ENCODE measurements around the gene TLR10.
"Not testable (repeated sequence)": the region's sequence is repeated elsewhere in the genome, so short reads cannot be mapped to it uniquely, and the experiment has no call there.

Gene TLR10

GRCh38 chr4:38783109-38783460 lies 295 bp upstream of the TLR10 start:
- DNase-seq (no peak), ATAC-seq (no peak)
- H3K27ac Mint-ChIP-seq = no peak overlapping the region
- H3K9me3 Mint-ChIP-seq = no peaks in the 10 kb centered on the region
- no peaks in the 10 kb centered on the region for H3K27me3 Mint-ChIP-seq
- H3K4me1 Mint-ChIP-seq = no peaks in the 10 kb centered on the region
- H3K4me3 Mint-ChIP-seq = no peak overlapping the region

GRCh38 chr4:38781854-38782261 lies 932 bp downstream of the TLR10 start:
- H3K4me3 Mint-ChIP-seq = no peak overlapping the region
- DNase-seq (no peak), ATAC-seq (no peak)
- no peaks in the 10 kb centered on the region for H3K27me3 Mint-ChIP-seq
- peaks cover 0 to 5% of the 10 kb centered on the region in 2 donors for H3K9me3 Mint-ChIP-seq
- no peak overlapping the region for H3K27ac Mint-ChIP-seq
- no peaks in the 10 kb centered on the region for H3K4me1 Mint-ChIP-seq

GRCh38 chr4:38780833-38781484 lies 1.8 kb downstream of the TLR10 start:
- no peak overlapping the region for H3K27ac Mint-ChIP-seq
- ATAC-seq (no peak), DNase-seq (no peak)
- no peaks in the 10 kb centered on the region for H3K4me1 Mint-ChIP-seq
- no peak overlapping the region for H3K4me3 Mint-ChIP-seq
- peaks cover 0 to 7% of the 10 kb centered on the region in 2 donors for H3K9me3 Mint-ChIP-seq
- no peaks in the 10 kb centered on the region for H3K27me3 Mint-ChIP-seq

- Mint-ChIP-seq H3K9me3 (peaks cover 0 to 7% of the 10 kb centered on the region in 2 donors), H3K4me3 (no peak overlapping the region), H3K27ac (no peak overlapping the region), H3K4me1 (no peaks in the 10 kb centered on the region), H3K27me3 (no peaks in the 10 kb centered on the region)
- ATAC-seq = no peak
- no peak for DNase-seq
These were observed 3.0 kb downstream of the TLR10 start for GRCh38 chr4:38779790-38780189.

- not testable (repeated sequence) for ATAC-seq, H3K4me1 Mint-ChIP-seq, H3K4me3 Mint-ChIP-seq, H3K9me3 Mint-ChIP-seq, H3K27me3 Mint-ChIP-seq, DNase-seq, H3K27ac Mint-ChIP-seq
These were observed 4.9 kb downstream of the TLR10 start for GRCh38 chr4:38777925-38778324.

GRCh38 chr4:38775326-38775725 lies 7.5 kb downstream of the TLR10 start:
- Mint-ChIP-seq H3K4me1 (no peaks in the 10 kb centered on the region), H3K27ac (no peak overlapping the region), H3K27me3 (no peaks in the 10 kb centered on the region), H3K4me3 (no peak overlapping the region), H3K9me3 (peaks cover 0 to 7% of the 10 kb centered on the region in 2 donors)
- no peak for ATAC-seq
- no peak for DNase-seq

- Mint-ChIP-seq H3K4me3 (no peak overlapping the region), H3K27me3 (no peaks in the 10 kb centered on the region), H3K27ac (no peak overlapping the region), H3K9me3 (peaks cover 0 to 7% of the 10 kb centered on the region in 2 donors), H3K4me1 (no peaks in the 10 kb centered on the region)
- ATAC-seq (no peak), DNase-seq (no peak)
These were observed 8.4 kb downstream of the TLR10 start for GRCh38 chr4:38774181-38774955.

GRCh38 chr4:38770281-38770680 lies 12.5 kb downstream of the TLR10 start:
- ATAC-seq, H3K4me3 Mint-ChIP-seq: not testable (repeated sequence)

GRCh38 chr4:38769857-38770256 lies 12.9 kb downstream of the TLR10 start:
- DNase-seq (no peak), ATAC-seq (no peak)
- Mint-ChIP-seq H3K4me3 (no peak overlapping the region), H3K9me3 (peaks cover 9 to 24% of the 10 kb centered on the region in 2 donors), H3K27me3 (no peaks in the 10 kb centered on the region), H3K27ac (no peak overlapping the region), H3K4me1 (no peaks in the 10 kb centered on the region)

More at GRCh38 chr4:38770281-38770680, 12.5 kb downstream of the TLR10 start:
- DNase-seq, H3K27ac Mint-ChIP-seq, H3K4me1 Mint-ChIP-seq, H3K27me3 Mint-ChIP-seq: not testable (repeated sequence)
- peaks cover 9 to 24% of the 10 kb centered on the region in 2 donors for H3K9me3 Mint-ChIP-seq

GRCh38 chr4:38769441-38769840 lies 13.3 kb downstream of the TLR10 start:
- no peak for ATAC-seq
- DNase-seq = no peak
- H3K4me1 Mint-ChIP-seq = no peaks in the 10 kb centered on the region
- H3K9me3 Mint-ChIP-seq = peaks cover 9 to 24% of the 10 kb centered on the region in 2 donors
- no peak overlapping the region for H3K4me3 Mint-ChIP-seq
- H3K27me3 Mint-ChIP-seq = no peaks in the 10 kb centered on the region
- no peak overlapping the region for H3K27ac Mint-ChIP-seq

- Mint-ChIP-seq H3K4me3 (no peak overlapping the region), H3K4me1 (no peaks in the 10 kb centered on the region), H3K9me3 (peaks cover 9 to 24% of the 10 kb centered on the region in 2 donors), H3K27me3 (no peaks in the 10 kb centered on the region), H3K27ac (no peak overlapping the region)
- ATAC-seq = no peak
- no peak for DNase-seq
These were observed 13.8 kb downstream of the TLR10 start for GRCh38 chr4:38768968-38769394.

- peaks cover 9 to 24% of the 10 kb centered on the region in 2 donors for H3K9me3 Mint-ChIP-seq
- not testable (repeated sequence) for H3K27me3 Mint-ChIP-seq, H3K4me3 Mint-ChIP-seq, H3K27ac Mint-ChIP-seq, ATAC-seq, DNase-seq, H3K4me1 Mint-ChIP-seq
These were observed 15.8 kb downstream of the TLR10 start for GRCh38 chr4:38766940-38767339.

- no peak for ATAC-seq
- no peak overlapping the region for H3K4me3 Mint-ChIP-seq
- no peak for DNase-seq
- peaks cover 10% of the 10 kb centered on the region for H3K27me3 Mint-ChIP-seq
- peaks cover 9 to 24% of the 10 kb centered on the region in 2 donors for H3K9me3 Mint-ChIP-seq
- peaks cover 20% of the 10 kb centered on the region for H3K4me1 Mint-ChIP-seq
- H3K27ac Mint-ChIP-seq = no peak overlapping the region
These were observed 17.4 kb downstream of the TLR10 start for GRCh38 chr4:38765382-38765781.

- peaks cover 10% of the 10 kb centered on the region for H3K27me3 Mint-ChIP-seq
- ATAC-seq (no peak), DNase-seq (no peak)
- H3K4me1 Mint-ChIP-seq = peaks cover 24% of the 10 kb centered on the region
- no peak overlapping the region for H3K4me3 Mint-ChIP-seq
- H3K27ac Mint-ChIP-seq = no peak overlapping the region
- peaks cover 9 to 24% of the 10 kb centered on the region in 2 donors for H3K9me3 Mint-ChIP-seq
These were observed 18.5 kb downstream of the TLR10 start for GRCh38 chr4:38764277-38764676.

GRCh38 chr4:38762560-38762959 lies 20.2 kb downstream of the TLR10 start:
- Mint-ChIP-seq H3K27ac (no peak overlapping the region), H3K9me3 (peaks cover 8 to 22% of the 10 kb centered on the region in 2 donors), H3K4me1 (peaks cover 25% of the 10 kb centered on the region), H3K27me3 (peaks cover 10% of the 10 kb centered on the region), H3K4me3 (no peak overlapping the region)
- DNase-seq = no peak
- no peak for ATAC-seq

GRCh38 chr4:38759790-38760122 lies 23.0 kb downstream of the TLR10 start:
- ATAC-seq = no peak
- no peaks in the 10 kb centered on the region for H3K9me3 Mint-ChIP-seq
- H3K27ac Mint-ChIP-seq = no peak overlapping the region
- H3K4me1 Mint-ChIP-seq = peaks cover 25% of the 10 kb centered on the region
- H3K27me3 Mint-ChIP-seq = peaks cover 10% of the 10 kb centered on the region
- no peak for DNase-seq
- no peak overlapping the region for H3K4me3 Mint-ChIP-seq

Measured in stimulated activated naive CD8-positive, alpha-beta T cell treated with anti-CD3 and anti-CD28 coated beads, Interleukin-15, amount 100 ng/mL, for 72 hours (primary cell).